HUES6 (cell line): ENCODE results near the gene BRAP.
"Not testable (repeated sequence)": the region's sequence is repeated elsewhere in the genome, so short reads cannot be mapped to it uniquely, and the experiment has no call there.

Experiments
- H3K27ac ChIP-seq: 2 replicates; pipeline ENCODE4 v1.7.0; 2013; ENCODE audit warnings: low read depth, mild to moderate bottlenecking, low read length, inconsistent platforms
- H3K27me3 ChIP-seq: 2 replicates; pipeline ENCODE4 v1.6.1; 2013; ENCODE audit warnings: low read length; ENCODE audit not compliant: control insufficient read depth, insufficient read depth
- H3K36me3 ChIP-seq: 2 replicates; pipeline ENCODE4 v1.6.1; 2013; ENCODE audit warnings: low read length; ENCODE audit not compliant: control insufficient read depth, insufficient read depth
- H3K4me1 ChIP-seq: 2 replicates; pipeline ENCODE4 v1.6.1; 2013; ENCODE audit warnings: low read length; ENCODE audit not compliant: control insufficient read depth, insufficient read depth
- H3K4me3 ChIP-seq: 2 replicates; pipeline ENCODE4 v1.5.1; 2013; ENCODE audit warnings: low read depth, low read length
- H3K9ac ChIP-seq: one replicate; pipeline ENCODE4 v1.6.1; 2013; ENCODE audit warnings: mild to moderate bottlenecking, low read length
- H3K9me3 ChIP-seq: 2 replicates; pipeline ENCODE4 v1.6.1; 2013; ENCODE audit warnings: low read depth, low read length; ENCODE audit not compliant: control insufficient read depth, insufficient read depth

The BRAP gene

GRCh38 chr12:111699962-111700361, 14.2 kb upstream of the BRAP start:
- H3K9me3 ChIP-seq, result no peaks in the 10 kb centered on the region
- H3K36me3 ChIP-seq, result peaks cover 49% of the 10 kb centered on the region
- H3K9ac ChIP-seq, result no peak overlapping the region
- H3K4me1 ChIP-seq, result no peaks in the 10 kb centered on the region
- no peak overlapping the region for H3K27ac ChIP-seq
- no peaks in the 10 kb centered on the region for H3K27me3 ChIP-seq
- no peak overlapping the region for H3K4me3 ChIP-seq

GRCh38 chr12:111693818-111694217, 8.1 kb upstream of the BRAP start:
- no peaks in the 10 kb centered on the region for H3K27me3 ChIP-seq
- H3K4me3 ChIP-seq, result no peak overlapping the region
- no peaks in the 10 kb centered on the region for H3K4me1 ChIP-seq
- no peak overlapping the region for H3K27ac ChIP-seq
- no peak overlapping the region for H3K9ac ChIP-seq
- H3K36me3 ChIP-seq, result peaks cover 40% of the 10 kb centered on the region
- H3K9me3 ChIP-seq, result no peaks in the 10 kb centered on the region

- Histone ChIP-seq H3K27me3 (no peaks in the 10 kb centered on the region), H3K9me3 (no peaks in the 10 kb centered on the region), H3K36me3 (peaks cover 36% of the 10 kb centered on the region), H3K9ac (no peak overlapping the region), H3K4me3 (no peak overlapping the region), H3K4me1 (no peaks in the 10 kb centered on the region), H3K27ac (no peak overlapping the region)
Measured at GRCh38 chr12:111692575-111693210, 6.9 kb upstream of the BRAP start.

- no peak overlapping the region for H3K4me3 ChIP-seq
- H3K36me3 ChIP-seq, result peaks cover 36% of the 10 kb centered on the region
- H3K27ac ChIP-seq, result no peak overlapping the region
- H3K9ac ChIP-seq, result no peak overlapping the region
- peaks cover 5% of the 10 kb centered on the region for H3K4me1 ChIP-seq
- H3K27me3 ChIP-seq, result no peaks in the 10 kb centered on the region
- H3K9me3 ChIP-seq, result no peaks in the 10 kb centered on the region
Measured at GRCh38 chr12:111691262-111691661, 5.5 kb upstream of the BRAP start.

- Histone ChIP-seq H3K4me3 (no peak overlapping the region), H3K9me3 (no peaks in the 10 kb centered on the region), H3K9ac (no peak overlapping the region), H3K4me1 (peaks cover 5% of the 10 kb centered on the region), H3K27me3 (no peaks in the 10 kb centered on the region), H3K27ac (no peak overlapping the region), H3K36me3 (peaks cover 10% of the 10 kb centered on the region)
Measured at GRCh38 chr12:111687952-111688351, 2.2 kb upstream of the BRAP start.

GRCh38 chr12:111687255-111687654, 1.5 kb upstream of the BRAP start:
- Histone ChIP-seq H3K9ac (no peak overlapping the region), H3K27ac (no peak overlapping the region), H3K9me3 (no peaks in the 10 kb centered on the region), H3K4me3 (peak overlapping the region; percentile 92; the same call in 1 of the 2 replicates), H3K4me1 (peaks cover 5% of the 10 kb centered on the region), H3K27me3 (no peaks in the 10 kb centered on the region), H3K36me3 (peaks cover 11% of the 10 kb centered on the region)

GRCh38 chr12:111686574-111687105, 884 bp upstream of the BRAP start:
- peaks cover 17% of the 10 kb centered on the region for H3K36me3 ChIP-seq
- H3K4me1 ChIP-seq, result peaks cover 5% of the 10 kb centered on the region
- peak overlapping the region; percentile 90 for H3K9ac ChIP-seq
- no peaks in the 10 kb centered on the region for H3K9me3 ChIP-seq
- H3K27ac ChIP-seq, result no peak overlapping the region
- no peaks in the 10 kb centered on the region for H3K27me3 ChIP-seq
- peak overlapping the region; percentile 92 for H3K4me3 ChIP-seq

- Histone ChIP-seq H3K9me3 (no peaks in the 10 kb centered on the region), H3K4me3 (peak overlapping the region; percentile 92), H3K27me3 (no peaks in the 10 kb centered on the region), H3K4me1 (peaks cover 5% of the 10 kb centered on the region), H3K36me3 (peaks cover 30% of the 10 kb centered on the region), H3K9ac (peak overlapping the region; percentile 90), H3K27ac (peak overlapping the region; percentile 35; the same call in 1 of the 2 replicates)
Measured at GRCh38 chr12:111685322-111685810, 390 bp downstream of the BRAP start.

- not testable (repeated sequence) for H3K4me1 ChIP-seq, H3K9me3 ChIP-seq, H3K27me3 ChIP-seq
- Histone ChIP-seq H3K27ac (peak overlapping the region; percentile 35; the same call in 1 of the 2 replicates), H3K4me3 (peak overlapping the region; percentile 92), H3K9ac (peak overlapping the region; percentile 90), H3K36me3 (peaks cover 33% of the 10 kb centered on the region)
Measured at GRCh38 chr12:111684485-111685198, 1.1 kb downstream of the BRAP start.

GRCh38 chr12:111677186-111677585, 8.6 kb downstream of the BRAP start:
- Histone ChIP-seq H3K27me3 (no peaks in the 10 kb centered on the region), H3K4me1 (no peaks in the 10 kb centered on the region), H3K4me3 (no peak overlapping the region), H3K36me3 (peaks cover 81% of the 10 kb centered on the region), H3K9me3 (no peaks in the 10 kb centered on the region), H3K9ac (no peak overlapping the region), H3K27ac (no peak overlapping the region)

GRCh38 chr12:111673503-111673902, 12.3 kb downstream of the BRAP start:
- H3K36me3 ChIP-seq, result peaks cover 73% of the 10 kb centered on the region
- no peaks in the 10 kb centered on the region for H3K4me1 ChIP-seq
- H3K9ac ChIP-seq, result no peak overlapping the region
- no peak overlapping the region for H3K4me3 ChIP-seq
- no peak overlapping the region for H3K27ac ChIP-seq
- H3K9me3 ChIP-seq, result no peaks in the 10 kb centered on the region
- H3K27me3 ChIP-seq, result no peaks in the 10 kb centered on the region
